ENCODE measurements around the gene PKP1. TPM values are rescaled to one million over a fixed set of nuclear protein-coding genes. Genes with fewer than 3 reads are reported as not detected.

Gene PKP1
- total RNA-seq, 2 donors from 2014 or later = 0.18 to 0.42 TPM

GRCh38 chr1:201357211-201357610, 73.9 kb downstream of the PKP1 start:
- ATAC-seq = no peak
- no peak for DNase-seq
- intact Hi-C loops (cut with DNase I, micrococcal nuclease) = no loop called here

GRCh38 chr1:201357636-201358348, 74.5 kb downstream of the PKP1 start:
- DNase-seq = no peak
- ATAC-seq = no peak
- intact Hi-C loops (cut with DNase I, micrococcal nuclease) = no loop called here

- ATAC-seq = no peak
- intact Hi-C loops (cut with DNase I, micrococcal nuclease) = no loop called here
- no peak for DNase-seq
Measured at GRCh38 chr1:201358596-201358995, 75.3 kb downstream of the PKP1 start.

GRCh38 chr1:201359031-201359872, 75.9 kb downstream of the PKP1 start:
- no peak for DNase-seq
- intact Hi-C loops (cut with DNase I, micrococcal nuclease) = no loop called here
- ATAC-seq = no peak

GRCh38 chr1:201359873-201360210, 76.5 kb downstream of the PKP1 start:
- no peak for ATAC-seq
- DNase-seq = no peak
- intact Hi-C loops (cut with DNase I, micrococcal nuclease) = loop anchor here (5.0 kb wide), 1 partner anchor 108 kb away; no protein-coding TSS in a partner anchor

- intact Hi-C loops (cut with DNase I, micrococcal nuclease) = loop anchor here (5.0 kb wide), 1 partner anchor 108 kb away; no protein-coding TSS in a partner anchor
- DNase-seq (no peak), ATAC-seq (peak; percentile 36)
Measured at GRCh38 chr1:201360486-201360885, 77.2 kb downstream of the PKP1 start.

- intact Hi-C loops (cut with DNase I, micrococcal nuclease) = loop anchor here (5.0 kb wide), 1 partner anchor 109 kb away; no protein-coding TSS in a partner anchor
- no peak for ATAC-seq
- DNase-seq = no peak
Measured at GRCh38 chr1:201360901-201361651, 77.8 kb downstream of the PKP1 start.

GRCh38 chr1:201361652-201362504, 78.6 kb downstream of the PKP1 start:
- intact Hi-C loops (cut with DNase I, micrococcal nuclease) = loop anchor here (5.0 kb wide), 1 partner anchor 110 kb away; no protein-coding TSS in a partner anchor
- ATAC-seq = peak; percentile 78
- DNase-seq = peak in 1 of 2 donors; percentile 36

- intact Hi-C loops (cut with DNase I, micrococcal nuclease) = loop anchor here (5.0 kb wide), 1 partner anchor 111 kb away; no protein-coding TSS in a partner anchor
- ATAC-seq = no peak
- DNase-seq = no peak
Measured at GRCh38 chr1:201362906-201363305, 79.6 kb downstream of the PKP1 start.

GRCh38 chr1:201363467-201363866, 80.2 kb downstream of the PKP1 start:
- intact Hi-C loops (cut with DNase I, micrococcal nuclease) = loop anchor here (5.0 kb wide), 1 partner anchor 111 kb away; no protein-coding TSS in a partner anchor
- ATAC-seq (no peak), DNase-seq (no peak)

- no peak for ATAC-seq
- no peak for DNase-seq
- intact Hi-C loops (cut with DNase I, micrococcal nuclease) = loop anchor here (5.0 kb wide), 1 partner anchor 112 kb away; no protein-coding TSS in a partner anchor
Measured at GRCh38 chr1:201364808-201365105, 81.5 kb downstream of the PKP1 start.

GRCh38 chr1:201365251-201365650, 81.9 kb downstream of the PKP1 start:
- ATAC-seq = no peak
- intact Hi-C loops (cut with DNase I, micrococcal nuclease) = no loop called here
- no peak for DNase-seq

GRCh38 chr1:201366696-201367095, 83.4 kb downstream of the PKP1 start:
- DNase-seq (no peak), ATAC-seq (no peak)
- intact Hi-C loops (cut with DNase I, micrococcal nuclease) = no loop called here

- ATAC-seq = peak; percentile 7
- intact Hi-C loops (cut with DNase I, micrococcal nuclease) = no loop called here
- no peak for DNase-seq
Measured at GRCh38 chr1:201369209-201369608, 85.9 kb downstream of the PKP1 start.

- DNase-seq (no peak), ATAC-seq (no peak)
- intact Hi-C loops (cut with DNase I, micrococcal nuclease) = no loop called here
Measured at GRCh38 chr1:201370500-201370899, 87.2 kb downstream of the PKP1 start.

- no peak for ATAC-seq
- no peak for DNase-seq
- intact Hi-C loops (cut with DNase I, micrococcal nuclease) = no loop called here
Measured at GRCh38 chr1:201371276-201371675, 88.0 kb downstream of the PKP1 start.

- intact Hi-C loops (cut with DNase I, micrococcal nuclease) = no loop called here
- ATAC-seq (no peak), DNase-seq (no peak)
Measured at GRCh38 chr1:201371792-201372191, 88.5 kb downstream of the PKP1 start.

- intact Hi-C loops (cut with DNase I, micrococcal nuclease) = no loop called here
- DNase-seq (no peak), ATAC-seq (no peak)
Measured at GRCh38 chr1:201374364-201374763, 91.1 kb downstream of the PKP1 start.

- intact Hi-C loops (cut with DNase I, micrococcal nuclease) = no loop called here
Measured at GRCh38 chr1:201375169-201375568, 91.9 kb downstream of the PKP1 start.

More at GRCh38 chr1:201375169-201375568, 91.9 kb downstream of the PKP1 start:
- ATAC-seq (no peak), DNase-seq (no peak)

All from left colon (tissue), 2 donors.